Small intestine (tissue), 7 donors: ENCODE measurements around the gene SORT1. TPM values are rescaled to one million over a fixed set of nuclear protein-coding genes. Genes with fewer than 3 reads are reported as not detected.

Source experiments
- DNase-seq, 2 donors: peaks; one replicate each; pipeline versions ENCODE4 v3.0.0 to v3.0.0-alpha.2; 2013
- FAIRE-seq: peaks from 2 replicates; lab custom pipeline; 2012; peaks lifted over from hg19 to GRCh38; lab: Jason Lieb, UNC
- H3K27ac ChIP-seq, 3 donors: one replicate each; pipeline ENCODE4 v1.5.1; 2013; ENCODE audit warnings: low read length in 2 of 3, mild to moderate bottlenecking in 2 of 3, control low read depth in 1 of 3, inconsistent platforms in 1 of 3, low read depth in 1 of 3, moderate library complexity in 1 of 3
- H3K27me3 ChIP-seq, 3 donors: one replicate each; pipeline ENCODE4 v1.6.1; 2013; ENCODE audit warnings: low read length in 3 of 3, inconsistent platforms in 1 of 3; ENCODE audit not compliant: control insufficient read depth in 3 of 3, insufficient read depth in 3 of 3
- H3K36me3 ChIP-seq, 3 donors: one replicate each; pipeline ENCODE4 v1.6.1; 2013; ENCODE audit warnings: low read length in 3 of 3, inconsistent platforms in 1 of 3, low read depth in 1 of 3, mild to moderate bottlenecking in 1 of 3, moderate library complexity in 1 of 3; ENCODE audit not compliant: control insufficient read depth in 3 of 3, insufficient read depth in 2 of 3
- H3K4me1 ChIP-seq, 3 donors: one replicate each; pipeline ENCODE4 v1.6.1; 2013; ENCODE audit warnings: low read length in 2 of 3, inconsistent platforms in 1 of 3, low read depth in 1 of 3, mild to moderate bottlenecking in 1 of 3, moderate library complexity in 1 of 3; ENCODE audit not compliant: control insufficient read depth in 3 of 3, insufficient read depth in 2 of 3
- H3K4me3 ChIP-seq, 3 donors: one replicate each; pipeline ENCODE4 v1.5.1; 2013; ENCODE audit warnings: low read length in 3 of 3, control low read depth in 1 of 3, inconsistent platforms in 1 of 3, low read depth in 1 of 3, mild to moderate bottlenecking in 1 of 3, moderate library complexity in 1 of 3
- H3K9me3 ChIP-seq, 2 donors: one replicate each; pipeline ENCODE4 v1.6.1; 2013; ENCODE audit warnings: low read depth in 1 of 2, low read length in 1 of 2; ENCODE audit not compliant: control insufficient read depth in 2 of 2, insufficient read depth in 1 of 2
- WGBS, 3 donors: extraction: QIAGEN DNeasy Blood & Tissue Kit; methylation state at CpG; one replicate each; pipeline ENCODE4 v1.1.7; 2013; 5-methylcytosine and 5-hydroxymethylcytosine counted together
- polyA plus RNA-seq, 4 donors: library from polyadenylated mRNA; stranded (reverse) in 3 of 4; unstranded in 1 of 4; fragments of 200-250 nt in 3 of 4; fragments of 120-200 nt in 1 of 4; gene quantifications; one replicate each; pipeline versions ENCODE4 v1.2.1 to v1.2.3, GENCODE V29; 2013
- donor health status: healthy with polysubstance abuse.
- donor health status: control.
- donor health status: control.
- donor health status: Bipolar disorder and iron deficiency.
- donor health status: healthy.

Gene SORT1
- polyA plus RNA-seq, 4 donors, result 7.0 to 51.5 (median 23.6) TPM

GRCh38 chr1:109433322-109433721, 35.6 kb upstream of the SORT1 start:
- H3K27me3 ChIP-seq, result peaks cover 0 to 2% (median 0%) of the 10 kb centered on the region in 3 donors
- peak in 1 of 2 donors; percentile 5 for DNase-seq
- H3K36me3 ChIP-seq, result no peaks in the 10 kb centered on the region
- WGBS, 3 donors, result 83 to 96% (median 93%) methylated on average over 1 of the region's 1 CpG
- FAIRE-seq, result no peak
- peaks cover 0 to 15% of the 10 kb centered on the region in 2 donors for H3K9me3 ChIP-seq
- no peak overlapping the region for H3K4me3 ChIP-seq
- no peaks in the 10 kb centered on the region for H3K4me1 ChIP-seq
- no peak overlapping the region for H3K27ac ChIP-seq

GRCh38 chr1:109432336-109432735, 34.6 kb upstream of the SORT1 start:
- no peak overlapping the region for H3K4me3 ChIP-seq

DNA sequence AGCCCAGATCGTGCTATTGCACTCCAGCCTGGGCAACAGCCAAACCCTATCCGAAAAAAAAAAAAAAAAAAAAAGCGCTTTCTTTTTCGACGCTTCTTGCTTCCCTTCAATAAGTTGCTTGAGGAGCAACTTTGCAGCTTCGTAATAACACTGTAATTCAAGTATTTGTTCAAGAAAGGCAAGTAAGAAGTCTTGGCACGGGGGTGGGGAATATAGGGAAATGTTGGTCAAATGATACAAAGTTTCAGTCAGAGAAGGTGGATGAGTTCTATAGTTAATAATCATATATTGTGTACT, 29.4 kb upstream of the SORT1 start:
- DNase-seq, result peak in 1 of 2 donors; percentile 25
- peak overlapping the region in 2 of 3 donors; percentile 82 to 91 for H3K27ac ChIP-seq
- no peaks in the 10 kb centered on the region for H3K27me3 ChIP-seq
- peaks cover 0 to 4% (median 0%) of the 10 kb centered on the region in 3 donors for H3K36me3 ChIP-seq
- H3K4me1 ChIP-seq, result peaks cover 0 to 6% (median 4%) of the 10 kb centered on the region in 3 donors
- WGBS, 3 donors, result 2 to 9% (median 7%) methylated on average over 7 of the region's 7 CpGs
- no peaks in the 10 kb centered on the region for H3K9me3 ChIP-seq
- H3K4me3 ChIP-seq, result peak overlapping the region in 2 of 3 donors; percentile 63 to 64
- FAIRE-seq, result no peak

More at GRCh38 chr1:109432336-109432735, 34.6 kb upstream of the SORT1 start:
- H3K27ac ChIP-seq, result no peak overlapping the region
- no peaks in the 10 kb centered on the region for H3K4me1 ChIP-seq
- H3K27me3 ChIP-seq, result peaks cover 0 to 2% (median 0%) of the 10 kb centered on the region in 3 donors
- H3K9me3 ChIP-seq, result peaks cover 0 to 15% of the 10 kb centered on the region in 2 donors
- H3K36me3 ChIP-seq, result no peaks in the 10 kb centered on the region
- DNase-seq, result no peak
- no peak for FAIRE-seq

GRCh38 chr1:109426281-109427170, 28.8 kb upstream of the SORT1 start, which contains the start of gene PSMA5:
TSS of gene PSMA5 (minus strand) at chr1:109426448. CDS start at chr1:109426330, 118 bp downstream.
- Histone ChIP-seq H3K36me3 (peaks cover 0 to 4% (median 0%) of the 10 kb centered on the region in 3 donors), H3K27ac (peak within 1 kb of the TSS; percentile 82 to 91 (median 84)), H3K9me3 (no peaks in the 10 kb centered on the region), H3K4me3 (peak within 1 kb of the TSS; percentile 63 to 92 (median 79)), H3K4me1 (peaks cover 0 to 6% (median 4%) of the 10 kb centered on the region in 3 donors), H3K27me3 (no peaks in the 10 kb centered on the region)
- 0 to 1% (median 0%) methylated on average over 49 to 50 of the region's 50 CpGs for WGBS, 3 donors
- FAIRE-seq (no peak), DNase-seq (peak; percentile 98 to 100)

DNA sequence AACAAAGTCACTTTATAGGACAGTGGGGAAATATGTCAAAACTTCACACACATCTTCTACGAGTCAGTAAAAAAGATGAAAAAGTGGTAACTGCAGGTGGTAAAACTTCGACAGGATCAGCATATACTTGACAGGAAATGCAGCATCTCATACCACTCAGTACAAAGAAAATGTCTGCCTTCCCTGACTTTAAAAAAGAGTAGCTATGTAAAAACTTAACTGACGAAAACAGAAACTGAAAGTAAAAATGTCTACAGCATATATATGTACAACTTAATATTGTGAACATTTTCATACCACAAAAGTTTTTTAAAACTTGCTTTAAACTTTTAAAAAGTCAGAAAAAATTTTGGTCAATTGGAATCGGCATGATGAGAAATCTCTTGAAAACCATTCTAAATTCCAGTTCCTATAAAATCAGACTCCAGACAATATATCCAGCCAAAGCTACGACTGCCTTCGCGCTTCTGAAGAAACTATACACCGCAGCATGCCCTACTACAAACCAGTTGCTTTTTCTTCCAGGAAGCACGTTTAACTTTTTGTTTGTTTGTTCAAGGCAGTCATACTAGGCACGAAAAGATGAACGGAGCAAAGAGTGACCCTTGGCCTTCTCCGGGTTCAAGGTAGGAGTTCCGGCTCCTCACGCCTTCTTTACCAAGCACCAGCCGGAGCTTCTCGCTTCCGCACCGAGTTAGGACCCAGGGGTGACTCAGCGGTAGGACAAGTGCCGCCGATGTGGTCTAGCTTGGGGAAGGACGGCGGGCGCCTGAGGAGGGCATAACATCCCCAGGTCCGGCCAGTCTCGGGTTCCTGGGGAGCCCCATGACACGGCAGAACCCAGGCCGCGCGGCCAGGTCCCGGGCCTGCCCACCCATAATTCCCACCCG, 27.9 kb upstream of the SORT1 start:
- Histone ChIP-seq H3K27me3 (no peaks in the 10 kb centered on the region), H3K4me3 (peak overlapping the region; percentile 63 to 92 (median 79)), H3K4me1 (peaks cover 0 to 6% (median 4%) of the 10 kb centered on the region in 3 donors), H3K9me3 (no peaks in the 10 kb centered on the region), H3K36me3 (peaks cover 0 to 11% (median 6%) of the 10 kb centered on the region in 3 donors), H3K27ac (peak overlapping the region; percentile 82 to 91 (median 84))
- no peak for FAIRE-seq
- 0 to 1% (median 1%) methylated on average over 32 of the region's 32 CpGs for WGBS, 3 donors
- peak in 1 of 2 donors; percentile 85 for DNase-seq

DNA sequence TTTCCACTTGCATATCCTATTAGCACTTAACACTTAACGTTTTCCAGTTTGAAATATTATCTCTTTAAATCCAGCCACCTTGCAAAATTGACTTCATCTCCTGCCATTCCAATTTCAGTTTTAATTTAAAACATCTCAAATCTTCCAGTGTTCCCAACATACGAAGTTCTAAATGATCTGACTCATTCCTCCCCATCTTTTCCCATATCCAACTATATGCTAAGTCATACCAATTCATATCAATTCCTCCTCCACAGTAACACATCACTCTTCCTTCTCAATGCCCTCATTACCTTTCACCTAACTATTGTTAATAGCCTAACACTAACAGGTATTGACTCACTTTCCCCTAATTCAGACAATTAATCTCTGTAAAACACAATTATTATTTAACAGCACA, 25.8 kb upstream of the SORT1 start:
- FAIRE-seq, result no peak
- Histone ChIP-seq H3K4me1 (peaks cover 0 to 6% (median 4%) of the 10 kb centered on the region in 3 donors), H3K4me3 (no peak overlapping the region), H3K27ac (no peak overlapping the region), H3K9me3 (no peaks in the 10 kb centered on the region), H3K27me3 (no peaks in the 10 kb centered on the region), H3K36me3 (peaks cover 0 to 23% (median 12%) of the 10 kb centered on the region in 3 donors)
- 49 to 55% (median 50%) methylated on average over 2 of the region's 2 CpGs for WGBS, 3 donors
- no peak for DNase-seq

DNA sequence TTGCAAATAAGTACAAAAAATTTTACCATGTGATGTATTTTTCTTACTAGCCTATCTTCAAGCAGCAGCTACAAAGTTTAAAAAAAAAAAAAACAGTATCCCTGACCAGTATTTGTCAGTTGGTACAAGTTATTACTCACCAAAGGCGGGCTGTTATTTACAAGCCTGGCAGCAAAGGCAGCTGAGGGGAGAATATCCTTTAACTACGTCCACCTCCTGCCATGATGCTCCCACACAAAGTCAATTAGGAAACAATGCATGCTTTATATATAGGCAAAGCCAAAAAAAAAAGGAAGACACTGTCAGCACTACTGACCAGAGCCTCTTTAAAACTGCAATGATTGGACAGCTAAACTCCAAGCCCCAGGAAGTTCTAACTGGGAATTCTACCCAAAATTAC, 14.8 kb upstream of the SORT1 start:
- no peaks in the 10 kb centered on the region for H3K9me3 ChIP-seq
- FAIRE-seq, result no peak

GRCh38 chr1:109404838-109405237, 7.1 kb upstream of the SORT1 start:
- 67 to 78% (median 69%) methylated on average over 4 of the region's 4 CpGs for WGBS, 3 donors
- FAIRE-seq, result no peak

More for the DNA sequence above, 14.8 kb upstream of the SORT1 start:
- no peaks in the 10 kb centered on the region for H3K4me1 ChIP-seq
- H3K36me3 ChIP-seq, result peaks cover 24 to 51% (median 34%) of the 10 kb centered on the region in 3 donors
- H3K27me3 ChIP-seq, result no peaks in the 10 kb centered on the region
- H3K4me3 ChIP-seq, result no peak overlapping the region
- H3K27ac ChIP-seq, result no peak overlapping the region
- 79 to 90% (median 88%) methylated on average over 2 of the region's 2 CpGs for WGBS, 3 donors
- no peak for DNase-seq

More at GRCh38 chr1:109404838-109405237, 7.1 kb upstream of the SORT1 start:
- H3K4me3 ChIP-seq, result no peak overlapping the region
- H3K9me3 ChIP-seq, result no peaks in the 10 kb centered on the region
- no peaks in the 10 kb centered on the region for H3K27me3 ChIP-seq
- H3K27ac ChIP-seq, result no peak overlapping the region
- no peak for DNase-seq
- H3K36me3 ChIP-seq, result peaks cover 3 to 42% (median 25%) of the 10 kb centered on the region in 3 donors
- H3K4me1 ChIP-seq, result no peaks in the 10 kb centered on the region
